Stimulated activated CD4-positive, alpha-beta T cell treated with anti-CD3 and anti-CD28 coated beads, Interleukin-2, amount 100 ng/mL, for 24 hours (primary cell): ENCODE measurements around the gene CCDC185.

Experiments
- DNase-seq, 2 donors: peaks; one replicate each; pipeline ENCODE4 v3.0.0-alpha.2; 2020

Gene CCDC185

GRCh38 chr1:223393275-223394214, at the start of gene CCDC185:
CCDC185 (plus strand) TSS chr1:223393415; CDS start chr1:223393476, 61 bp downstream.
- no peak for DNase-seq

- no peak for DNase-seq
Measured at GRCh38 chr1:223343692-223344091, 49.5 kb upstream of the CCDC185 start.

GRCh38 chr1:223344491-223344890, 48.7 kb upstream of the CCDC185 start:
- no peak for DNase-seq

GRCh38 chr1:223345720-223346119, 47.5 kb upstream of the CCDC185 start:
- DNase-seq: no peak

GRCh38 chr1:223346311-223346710, 46.9 kb upstream of the CCDC185 start:
- DNase-seq: no peak

- no peak for DNase-seq
Measured at GRCh38 chr1:223347583-223347982, 45.6 kb upstream of the CCDC185 start.

- DNase-seq: no peak
Measured at GRCh38 chr1:223348439-223348838, 44.8 kb upstream of the CCDC185 start.

- DNase-seq: no peak
Measured at GRCh38 chr1:223349241-223349640, 44.0 kb upstream of the CCDC185 start.

GRCh38 chr1:223350361-223350908, 42.8 kb upstream of the CCDC185 start:
- no peak for DNase-seq

GRCh38 chr1:223352944-223353343, 40.3 kb upstream of the CCDC185 start:
- no peak for DNase-seq

GRCh38 chr1:223353939-223354338, 39.3 kb upstream of the CCDC185 start:
- no peak for DNase-seq

GRCh38 chr1:223355699-223356098, 37.5 kb upstream of the CCDC185 start:
- no peak for DNase-seq

- DNase-seq: no peak
Measured at GRCh38 chr1:223358826-223359225, 34.4 kb upstream of the CCDC185 start.

- peak; percentile 37 to 44 for DNase-seq
Measured at GRCh38 chr1:223363057-223363855, 30.0 kb upstream of the CCDC185 start.

GRCh38 chr1:223363856-223364684, 29.1 kb upstream of the CCDC185 start, which contains the start of gene SUSD4:
SUSD4 (minus strand) TSS chr1:223364176; CDS start chr1:223363425, 751 bp downstream.
- DNase-seq: peak; percentile 62 to 72

GRCh38 chr1:223364685-223365382, 28.4 kb upstream of the CCDC185 start:
- peak; percentile 24 to 31 for DNase-seq

- no peak for DNase-seq
Measured at GRCh38 chr1:223374064-223374610, 19.1 kb upstream of the CCDC185 start.

- DNase-seq: no peak
Measured at GRCh38 chr1:223378754-223379153, 14.5 kb upstream of the CCDC185 start.

GRCh38 chr1:223386013-223386412, 7.2 kb upstream of the CCDC185 start:
- no peak for DNase-seq

- no peak for DNase-seq
Measured at GRCh38 chr1:223390618-223391017, 2.6 kb upstream of the CCDC185 start.

GRCh38 chr1:223394242-223394641, 1.0 kb downstream of the CCDC185 start:
- DNase-seq: no peak
